Naive B cell (primary cell): ENCODE data around the gene COL24A1. TPM values are rescaled to one million over a fixed set of nuclear protein-coding genes. Genes with fewer than 3 reads are reported as not detected.

ENCODE experiments used
- ATAC-seq, 2 donors: fragments of 150-1000 bp; cut with Tn5 transposase; 2 replicates each; pipeline ENCODE4 v1.10.0; 2021; ENCODE audit warnings: low read depth in 2 of 2, mild to moderate bottlenecking in 2 of 2, moderate library complexity in 2 of 2
- DNase-seq: peaks from one replicate; pipeline ENCODE4 v3.0.0; 2022
- H3K27ac Mint-ChIP-seq, 6 donors: one replicate each; pipeline ENCODE4 v1.8.0; 2020 to 2022; ENCODE audit warnings: mild to moderate bottlenecking in 6 of 6, mixed read lengths in 6 of 6, moderate library complexity in 5 of 6, inconsistent platforms in 2 of 6
- H3K27me3 Mint-ChIP-seq, 3 donors: one replicate each; pipeline ENCODE4 v1.8.0; 2021 to 2022; ENCODE audit warnings: mixed read lengths in 3 of 3, mild to moderate bottlenecking in 1 of 3
- H3K36me3 Mint-ChIP-seq, 2 donors: one replicate each; pipeline ENCODE4 v1.8.0; 2020 to 2022; ENCODE audit warnings: mixed read lengths in 2 of 2, inconsistent platforms in 1 of 2, mild to moderate bottlenecking in 1 of 2
- H3K4me1 Mint-ChIP-seq, 3 donors: one replicate each; pipeline ENCODE4 v1.8.0; 2020 to 2022; ENCODE audit warnings: mixed read lengths in 3 of 3, inconsistent platforms in 1 of 3, mild to moderate bottlenecking in 1 of 3, moderate library complexity in 1 of 3
- H3K4me3 Mint-ChIP-seq, 8 donors: one replicate each; pipeline ENCODE4 v1.8.0; 2020 to 2022; ENCODE audit warnings: mild to moderate bottlenecking in 8 of 8, mixed read lengths in 8 of 8, moderate library complexity in 8 of 8, inconsistent platforms in 2 of 8
- H3K9me3 Mint-ChIP-seq, 7 donors: one replicate each; pipeline ENCODE4 v1.8.0; 2020 to 2022; ENCODE audit warnings: mixed read lengths in 7 of 7, mild to moderate bottlenecking in 5 of 7, inconsistent platforms in 2 of 7, moderate library complexity in 1 of 7
- polyA plus RNA-seq, 6 donors: library from polyadenylated mRNA; unstranded; fragments of 300-500 nt; fragmentation: Illumina TruSeq; gene quantifications; one replicate each; pipeline ENCODE4 v1.2.3, GENCODE V29; 2021; ENCODE audit warnings: low read depth in 6 of 6

The COL24A1 gene
- polyA plus RNA-seq, 6 donors from 2014 or later: not detected

DNA sequence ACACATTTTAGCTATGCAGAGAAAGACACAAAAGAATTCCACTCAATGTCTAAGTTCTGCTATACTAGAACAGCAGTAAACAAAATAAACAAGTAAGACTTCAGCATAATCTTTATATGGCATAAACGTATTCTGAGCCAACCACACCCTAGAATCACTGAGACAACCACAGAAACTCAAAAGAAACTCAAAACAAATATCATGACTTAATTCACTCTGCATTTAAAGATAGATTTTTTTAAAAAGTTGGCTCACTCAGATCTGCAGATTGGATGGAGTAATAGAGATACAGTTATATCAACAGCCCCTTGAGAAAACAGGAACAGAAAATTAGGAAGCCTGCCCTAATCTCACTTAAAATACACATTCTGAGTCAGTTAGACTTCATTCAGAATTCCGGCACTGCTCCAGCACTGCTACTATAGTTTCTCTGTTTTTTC, 95.0 kb downstream of the COL24A1 start:
- ATAC-seq: no peak
- Mint-ChIP-seq H3K27ac (no peak overlapping the region), H3K4me3 (no peak overlapping the region), H3K27me3 (peaks cover 0 to 7% (median 3%) of the 10 kb centered on the region in 3 donors), H3K36me3 (no peaks in the 10 kb centered on the region), H3K9me3 (no peaks in the 10 kb centered on the region), H3K4me1 (no peaks in the 10 kb centered on the region)
- no peak for DNase-seq

DNA sequence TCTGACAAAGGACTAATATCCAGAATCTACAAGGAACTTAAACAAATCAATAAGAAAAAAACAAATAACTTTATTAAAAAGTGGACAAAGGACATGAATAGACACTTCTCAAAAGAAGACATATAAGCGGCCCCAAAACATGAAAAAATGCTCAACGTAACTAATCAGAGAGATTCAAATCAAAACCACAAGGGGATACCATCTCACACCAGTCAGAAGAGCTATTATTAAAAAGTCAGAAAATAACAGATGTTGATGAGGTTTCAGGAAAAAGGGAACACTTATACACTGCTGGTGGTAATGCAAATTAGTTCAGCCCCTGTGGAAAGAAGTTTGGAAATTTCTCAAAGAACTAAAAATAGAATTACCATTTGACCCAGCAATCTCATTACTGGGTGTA, 102.2 kb downstream of the COL24A1 start:
- no peak for ATAC-seq
- H3K4me3 Mint-ChIP-seq: no peak overlapping the region
- H3K27ac Mint-ChIP-seq: peak overlapping the region in 1 of 6 donors; percentile 12
- no peaks in the 10 kb centered on the region for H3K36me3 Mint-ChIP-seq
- peaks cover 0 to 2% (median 0%) of the 10 kb centered on the region in 7 donors for H3K9me3 Mint-ChIP-seq
- H3K27me3 Mint-ChIP-seq: no peaks in the 10 kb centered on the region
- no peak for DNase-seq
- no peaks in the 10 kb centered on the region for H3K4me1 Mint-ChIP-seq

DNA sequence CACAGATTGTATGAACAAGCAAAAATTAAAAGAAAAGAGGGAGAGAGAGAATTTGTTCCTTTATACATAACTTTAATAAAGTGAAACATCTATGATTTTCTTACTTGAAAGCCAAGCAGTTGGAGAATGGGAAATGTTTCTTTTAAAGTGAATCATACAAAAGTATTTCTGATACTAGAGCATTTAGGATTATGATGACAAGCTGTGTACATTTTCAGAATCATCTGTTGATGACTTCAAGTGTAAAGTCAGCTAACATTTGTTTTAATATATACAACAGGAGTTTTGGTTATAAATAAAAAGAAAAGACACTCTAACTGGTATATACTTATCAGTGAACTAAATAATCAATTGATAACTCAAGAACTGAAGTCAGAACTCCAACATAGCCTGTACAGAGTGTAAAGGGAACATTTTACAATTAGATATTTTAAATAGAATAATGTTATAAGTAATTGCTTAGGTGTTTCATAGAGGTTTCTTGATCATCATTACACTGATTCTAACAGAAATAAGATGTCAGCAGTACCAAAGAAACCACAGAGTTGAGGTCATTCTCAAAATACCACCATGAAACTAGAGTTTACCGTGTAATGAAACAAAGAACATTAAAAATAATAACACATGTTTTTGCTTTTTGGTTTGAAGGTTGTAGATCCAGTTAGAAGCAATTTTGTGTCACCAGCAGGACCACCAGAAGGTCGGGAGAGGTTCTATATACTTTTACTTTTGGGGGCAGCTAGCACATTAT, 103.4 kb downstream of the COL24A1 start:
- DNase-seq (no peak), ATAC-seq (no peak)
- Mint-ChIP-seq H3K9me3 (peaks cover 0 to 2% (median 0%) of the 10 kb centered on the region in 7 donors), H3K27me3 (no peaks in the 10 kb centered on the region), H3K4me1 (no peaks in the 10 kb centered on the region), H3K4me3 (no peak overlapping the region), H3K27ac (no peak overlapping the region), H3K36me3 (no peaks in the 10 kb centered on the region)

DNA sequence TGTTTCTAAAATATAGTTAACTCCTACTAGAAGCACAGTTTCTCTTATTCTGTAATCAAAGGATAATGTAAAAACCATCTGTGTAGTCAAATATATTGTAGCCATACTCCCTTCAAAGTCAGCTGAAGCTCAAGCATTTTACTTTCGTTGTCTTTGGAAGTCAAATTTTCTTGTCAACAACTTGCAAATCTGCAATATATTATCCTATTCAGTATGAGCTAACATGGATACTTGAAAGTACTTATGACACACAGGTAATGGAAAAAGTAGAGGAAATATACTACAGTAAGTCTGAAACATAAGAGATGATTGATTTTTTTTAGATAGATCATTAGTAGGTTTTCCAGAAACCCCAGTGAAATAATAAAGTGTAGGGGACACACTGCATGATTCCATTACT, 121.5 kb downstream of the COL24A1 start:
- no peak overlapping the region for H3K4me3 Mint-ChIP-seq
- DNase-seq: no peak
- ATAC-seq: no peak

DNA sequence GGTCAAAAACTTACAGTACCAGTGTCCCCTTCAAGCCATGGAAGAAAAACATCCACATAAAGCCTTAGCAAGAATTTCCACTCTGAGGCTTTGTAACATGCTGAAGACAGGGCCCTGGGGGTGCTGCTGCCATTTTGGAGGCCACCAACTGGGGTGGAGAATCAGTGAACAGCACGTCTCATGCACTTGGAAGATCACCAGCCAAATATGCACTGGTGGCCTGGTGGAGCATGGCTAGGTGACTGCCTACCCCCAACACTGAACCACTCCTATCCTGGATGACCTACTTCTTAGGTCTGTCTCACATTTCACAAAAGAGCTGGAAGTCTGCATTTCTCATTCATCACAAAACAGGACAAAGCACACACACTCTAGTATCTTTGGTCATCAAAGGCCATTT, 126.4 kb downstream of the COL24A1 start:
- no peaks in the 10 kb centered on the region for H3K27me3 Mint-ChIP-seq
- H3K4me1 Mint-ChIP-seq: no peaks in the 10 kb centered on the region
- no peak overlapping the region for H3K27ac Mint-ChIP-seq
- ATAC-seq: no peak
- H3K9me3 Mint-ChIP-seq: peaks cover 0 to 14% (median 5%) of the 10 kb centered on the region in 7 donors
- peaks cover 0 to 6% of the 10 kb centered on the region in 2 donors for H3K36me3 Mint-ChIP-seq
- no peak for DNase-seq
- H3K4me3 Mint-ChIP-seq: no peak overlapping the region

More for the DNA sequence above, 121.5 kb downstream of the COL24A1 start:
- Mint-ChIP-seq H3K27ac (no peak overlapping the region), H3K36me3 (no peaks in the 10 kb centered on the region), H3K27me3 (no peaks in the 10 kb centered on the region), H3K9me3 (peaks cover 0 to 4% (median 0%) of the 10 kb centered on the region in 7 donors), H3K4me1 (no peaks in the 10 kb centered on the region)

DNA sequence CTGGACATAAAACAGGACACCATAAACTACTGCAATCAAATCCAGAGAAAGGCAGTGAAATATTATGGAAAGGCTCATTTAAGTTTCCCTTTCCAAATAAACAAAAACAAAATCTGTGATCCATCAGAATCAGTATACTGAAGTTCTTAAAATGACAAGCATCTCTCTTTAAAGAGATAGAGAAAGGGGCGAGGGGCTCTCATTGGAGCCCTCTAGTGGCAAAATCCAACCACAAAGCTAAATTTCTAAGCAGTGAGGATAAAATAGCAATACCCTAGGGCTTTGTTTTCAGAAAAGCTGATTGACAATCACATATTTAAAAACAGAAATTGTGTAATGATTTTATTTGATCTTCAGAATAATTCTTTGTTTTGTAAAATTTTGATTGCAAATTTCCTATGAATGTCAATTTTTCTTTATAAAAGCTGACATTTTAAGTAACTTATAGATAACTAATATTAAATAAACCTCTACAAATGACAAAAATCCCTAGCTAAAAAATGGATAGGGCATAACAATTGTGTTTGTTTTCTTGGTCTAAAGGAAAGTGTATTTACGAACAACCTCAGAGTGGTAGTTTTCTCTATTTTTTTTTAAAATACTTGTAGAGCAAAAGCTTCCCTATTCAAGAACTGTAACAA, 138.2 kb downstream of the COL24A1 start:
- H3K4me1 Mint-ChIP-seq: no peaks in the 10 kb centered on the region
- peak; percentile 11 for DNase-seq
- H3K27me3 Mint-ChIP-seq: no peaks in the 10 kb centered on the region
- H3K9me3 Mint-ChIP-seq: no peaks in the 10 kb centered on the region
- no peaks in the 10 kb centered on the region for H3K36me3 Mint-ChIP-seq
- peak in 1 of 2 donors; percentile 37 for ATAC-seq
- no peak overlapping the region for H3K4me3 Mint-ChIP-seq
- H3K27ac Mint-ChIP-seq: no peak overlapping the region

DNA sequence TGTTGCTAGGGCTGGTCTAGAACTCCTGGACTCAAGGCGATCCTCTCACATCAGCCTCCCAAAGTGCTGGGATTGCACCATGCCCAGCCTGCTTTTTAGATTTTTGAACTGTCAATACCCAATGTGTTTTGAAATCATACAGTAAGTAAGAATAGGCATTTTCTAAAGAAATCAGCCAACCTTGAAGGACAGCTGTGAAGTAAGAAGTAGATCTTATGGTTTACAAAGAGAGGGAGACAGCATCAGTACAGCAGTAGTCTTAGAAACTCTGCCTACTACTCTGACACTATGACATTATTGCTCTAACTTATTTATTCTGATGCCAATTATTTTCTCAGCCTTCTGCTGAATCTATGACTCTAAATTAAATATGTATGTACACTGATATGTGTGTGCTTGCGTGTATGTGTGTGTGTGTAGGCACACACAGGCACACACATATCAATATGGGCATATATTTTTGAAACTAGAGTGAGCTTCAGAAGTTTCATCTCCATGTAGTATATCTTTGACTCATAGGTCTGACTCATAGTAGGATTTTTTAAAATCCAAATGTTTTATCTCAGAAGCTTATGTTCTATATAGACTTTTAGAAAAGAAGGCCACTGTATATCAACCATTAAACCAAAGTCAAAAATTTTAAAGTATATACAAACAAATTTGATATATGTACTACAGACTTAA, 140.4 kb downstream of the COL24A1 start:
- DNase-seq (no peak), ATAC-seq (no peak)
- Mint-ChIP-seq H3K27me3 (no peaks in the 10 kb centered on the region), H3K27ac (no peak overlapping the region), H3K4me3 (no peak overlapping the region), H3K4me1 (no peaks in the 10 kb centered on the region), H3K9me3 (no peaks in the 10 kb centered on the region), H3K36me3 (no peaks in the 10 kb centered on the region)

DNA sequence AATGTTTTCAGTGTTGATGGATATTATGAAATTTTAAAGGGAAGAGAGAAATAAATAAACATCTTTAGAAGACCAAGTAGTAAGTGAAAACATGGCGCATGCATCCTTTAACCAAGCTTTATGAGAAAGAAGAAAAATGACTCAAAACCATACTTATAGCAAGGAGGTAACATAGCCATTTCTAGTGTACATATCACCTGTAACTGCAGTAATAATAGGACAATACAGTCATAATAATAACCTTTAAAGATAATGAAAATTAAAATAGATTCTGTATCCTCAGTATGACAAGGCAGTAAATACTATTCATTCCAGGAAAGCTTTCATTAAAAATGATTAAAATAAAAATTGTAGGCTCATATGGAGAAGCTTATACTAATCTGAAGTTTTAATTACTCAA, 141.2 kb downstream of the COL24A1 start:
- no peaks in the 10 kb centered on the region for H3K4me1 Mint-ChIP-seq
- no peak for DNase-seq
- no peak for ATAC-seq
- H3K27me3 Mint-ChIP-seq: no peaks in the 10 kb centered on the region
- no peaks in the 10 kb centered on the region for H3K36me3 Mint-ChIP-seq
- H3K9me3 Mint-ChIP-seq: no peaks in the 10 kb centered on the region
- no peak overlapping the region for H3K4me3 Mint-ChIP-seq
- H3K27ac Mint-ChIP-seq: no peak overlapping the region

DNA sequence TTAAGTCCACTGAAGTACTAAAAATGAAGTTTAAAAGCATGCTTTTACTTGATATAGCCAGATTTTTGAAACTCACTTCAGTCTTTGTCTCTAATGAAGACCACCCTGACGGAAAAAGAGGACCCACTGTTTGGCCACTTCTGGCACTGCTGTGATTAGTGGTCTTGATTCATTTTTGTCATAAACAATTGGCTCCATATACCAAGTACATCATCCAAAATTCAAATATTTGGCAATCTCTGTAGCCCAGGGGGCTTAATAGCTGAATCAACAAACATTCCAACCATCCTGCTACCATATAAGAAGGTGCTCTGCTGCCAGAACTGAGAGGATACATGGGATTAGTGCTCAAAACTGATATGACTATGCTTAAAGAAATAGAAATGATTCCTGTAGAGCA, 156.0 kb downstream of the COL24A1 start:
- Mint-ChIP-seq H3K36me3 (peaks cover 4 to 7% of the 10 kb centered on the region in 2 donors), H3K9me3 (peaks cover under 1 to 19% (median 9%) of the 10 kb centered on the region in 7 donors), H3K27me3 (peaks cover 0 to 4% (median 0%) of the 10 kb centered on the region in 3 donors), H3K27ac (no peak overlapping the region), H3K4me1 (no peaks in the 10 kb centered on the region), H3K4me3 (no peak overlapping the region)
- no peak for DNase-seq
- no peak for ATAC-seq

DNA sequence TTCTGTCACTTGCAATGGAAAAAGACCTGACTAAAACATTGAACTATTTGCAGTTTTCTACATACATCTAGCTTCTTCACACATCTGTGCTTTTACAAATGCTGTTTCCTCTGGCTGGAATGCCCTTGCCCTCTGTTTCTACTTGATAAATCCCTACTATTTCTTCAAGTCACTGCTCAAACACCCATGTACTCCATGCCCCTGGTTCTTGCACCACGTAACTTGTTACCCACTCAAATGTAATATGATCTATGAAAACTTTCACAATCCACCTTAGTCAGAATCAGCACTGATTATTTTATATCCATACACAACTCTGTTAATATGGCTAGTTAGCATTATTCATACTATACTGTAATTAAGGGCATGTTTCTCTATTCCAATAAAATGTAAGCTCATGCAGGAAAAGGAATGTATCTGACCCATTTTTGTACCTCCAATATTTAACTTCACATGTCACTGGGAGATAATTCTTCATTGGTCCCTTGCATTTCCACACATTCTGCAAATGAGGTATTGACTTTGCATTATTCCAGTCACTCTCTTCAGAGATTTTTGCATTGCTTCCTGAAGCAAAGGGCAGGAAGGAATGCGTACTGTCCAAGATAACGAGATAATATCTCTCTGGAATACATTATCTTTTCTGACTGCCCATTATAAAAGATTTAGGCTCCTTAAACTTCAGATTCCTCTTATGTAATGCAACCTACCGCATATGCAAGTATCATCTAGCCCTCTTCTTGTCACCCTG, 158.3 kb downstream of the COL24A1 start:
- no peak overlapping the region for H3K27ac Mint-ChIP-seq
- H3K4me3 Mint-ChIP-seq: no peak overlapping the region
- H3K9me3 Mint-ChIP-seq: peaks cover 0 to 2% (median 0%) of the 10 kb centered on the region in 7 donors
- no peak for DNase-seq
- no peaks in the 10 kb centered on the region for H3K36me3 Mint-ChIP-seq
- ATAC-seq: no peak
- no peaks in the 10 kb centered on the region for H3K4me1 Mint-ChIP-seq
- H3K27me3 Mint-ChIP-seq: peaks cover 0 to 4% (median 0%) of the 10 kb centered on the region in 3 donors

DNA sequence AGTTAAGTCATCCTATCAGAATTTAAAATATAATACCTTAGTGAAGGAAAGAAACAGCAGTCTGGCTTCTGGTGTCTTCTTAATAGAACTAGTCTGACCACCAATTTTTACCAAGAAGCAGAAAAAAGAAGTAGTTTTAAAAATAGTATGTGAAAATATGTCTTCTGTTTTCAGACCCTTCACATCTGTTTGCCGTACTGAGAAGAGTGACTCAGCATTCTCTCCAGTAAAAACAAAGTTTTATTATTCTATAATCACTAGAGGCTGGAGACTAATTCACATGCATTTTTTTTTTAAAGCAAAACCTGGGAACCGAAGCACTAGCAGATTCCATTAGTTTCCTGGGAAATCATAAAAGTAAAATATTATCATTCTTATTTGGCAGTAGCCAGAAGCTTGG, 163.8 kb downstream of the COL24A1 start:
- no peaks in the 10 kb centered on the region for H3K27me3 Mint-ChIP-seq
- ATAC-seq (no peak), DNase-seq (no peak)
- H3K4me1 Mint-ChIP-seq: no peaks in the 10 kb centered on the region
- H3K36me3 Mint-ChIP-seq: no peaks in the 10 kb centered on the region
- H3K4me3 Mint-ChIP-seq: no peak overlapping the region
- H3K27ac Mint-ChIP-seq: no peak overlapping the region
- H3K9me3 Mint-ChIP-seq: no peaks in the 10 kb centered on the region

DNA sequence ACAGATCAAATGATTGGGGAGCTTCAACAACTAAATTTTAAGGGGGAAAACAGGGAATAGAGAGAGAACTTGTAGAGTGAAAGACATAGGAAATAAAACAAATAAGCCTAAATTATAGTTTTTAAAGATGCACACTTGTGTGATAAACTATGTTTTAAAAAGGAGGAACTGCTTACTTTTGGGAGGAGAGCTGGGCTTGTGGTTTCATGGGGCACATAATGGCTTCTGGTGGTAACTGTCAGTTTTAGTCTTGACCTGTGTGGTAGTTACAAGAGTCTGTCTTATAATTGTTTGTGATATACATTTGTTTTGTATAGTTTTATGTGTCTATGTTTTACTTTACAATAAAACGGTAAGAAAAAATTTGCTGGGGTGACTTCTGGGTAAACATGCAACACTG, 165.3 kb downstream of the COL24A1 start:
- Mint-ChIP-seq H3K27me3 (no peaks in the 10 kb centered on the region), H3K27ac (no peak overlapping the region), H3K9me3 (no peaks in the 10 kb centered on the region), H3K4me1 (no peaks in the 10 kb centered on the region), H3K36me3 (no peaks in the 10 kb centered on the region), H3K4me3 (no peak overlapping the region)
- no peak for DNase-seq
- no peak for ATAC-seq

DNA sequence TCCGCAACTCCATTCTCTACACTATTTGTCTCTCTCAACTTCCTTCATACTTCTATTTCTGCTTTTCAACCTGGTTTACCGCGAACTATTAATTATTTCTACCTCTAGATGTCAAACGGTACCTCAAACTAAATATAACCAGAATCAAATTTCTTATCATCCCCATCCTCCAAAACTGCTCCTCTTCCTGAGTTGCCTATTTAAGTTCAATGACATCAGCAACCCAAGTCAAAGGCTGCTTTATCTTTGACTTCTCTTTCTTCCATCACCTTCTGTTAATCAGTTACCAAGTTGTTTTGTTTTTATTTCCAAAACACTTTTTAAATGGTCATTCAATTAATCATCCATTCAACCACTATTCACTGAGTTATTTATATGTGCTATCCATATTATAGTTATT, 171.9 kb downstream of the COL24A1 start:
- H3K36me3 Mint-ChIP-seq: no peaks in the 10 kb centered on the region
- no peak overlapping the region for H3K4me3 Mint-ChIP-seq
- no peak for ATAC-seq
- H3K9me3 Mint-ChIP-seq: peaks cover 0 to 5% (median 0%) of the 10 kb centered on the region in 7 donors
- H3K4me1 Mint-ChIP-seq: no peaks in the 10 kb centered on the region
- H3K27ac Mint-ChIP-seq: no peak overlapping the region
- H3K27me3 Mint-ChIP-seq: no peaks in the 10 kb centered on the region
- DNase-seq: no peak
